H1 (cell line): ENCODE data around the gene CAMKMT.

Source experiments
- EZH2 ChIP-seq: fragments of 200-600 bp; sonication (generic); IDR thresholded peaks from 2 replicates; pipeline ENCODE4 v1.7.1; 2012; ENCODE audit warnings: low read depth, mild to moderate bottlenecking, moderate library complexity, low read length, inconsistent platforms; ENCODE audit not compliant: severe bottlenecking
- RBBP5 ChIP-seq: IDR thresholded peaks from 2 replicates; pipeline ENCODE4 v1.7.1; 2012; ENCODE audit warnings: low read depth, mild to moderate bottlenecking, inconsistent platforms, low read length, moderate library complexity, borderline replicate concordance
- RNF2 ChIP-seq: fragments of 200-900, 300-1000 bp; sonication (generic); IDR thresholded peaks from 2 replicates; pipeline ENCODE4 v1.7.1; 2016; ENCODE audit warnings: borderline replicate concordance, low read depth, mild to moderate bottlenecking, antibody characterized with exemption, low read length; ENCODE audit not compliant: poor library complexity, severe bottlenecking; ENCODE audit errors: missing control alignments
- SRF ChIP-seq: IDR thresholded peaks from 2 replicates; pipeline ENCODE4 v1.6.1; 2011; ENCODE audit warnings: mild to moderate bottlenecking, low read depth, low read length, moderate library complexity

- TF ChIP-seq RBBP5: no peak
- TF ChIP-seq RNF2: no peak
- no peak for TF ChIP-seq SRF
- TF ChIP-seq EZH2: no peak
Measured at GRCh38 chr2:44526352-44526751, 164.6 kb downstream of the CAMKMT start.
